ENCODE data around the gene NAT8L.

NAT8L gene

DNA sequence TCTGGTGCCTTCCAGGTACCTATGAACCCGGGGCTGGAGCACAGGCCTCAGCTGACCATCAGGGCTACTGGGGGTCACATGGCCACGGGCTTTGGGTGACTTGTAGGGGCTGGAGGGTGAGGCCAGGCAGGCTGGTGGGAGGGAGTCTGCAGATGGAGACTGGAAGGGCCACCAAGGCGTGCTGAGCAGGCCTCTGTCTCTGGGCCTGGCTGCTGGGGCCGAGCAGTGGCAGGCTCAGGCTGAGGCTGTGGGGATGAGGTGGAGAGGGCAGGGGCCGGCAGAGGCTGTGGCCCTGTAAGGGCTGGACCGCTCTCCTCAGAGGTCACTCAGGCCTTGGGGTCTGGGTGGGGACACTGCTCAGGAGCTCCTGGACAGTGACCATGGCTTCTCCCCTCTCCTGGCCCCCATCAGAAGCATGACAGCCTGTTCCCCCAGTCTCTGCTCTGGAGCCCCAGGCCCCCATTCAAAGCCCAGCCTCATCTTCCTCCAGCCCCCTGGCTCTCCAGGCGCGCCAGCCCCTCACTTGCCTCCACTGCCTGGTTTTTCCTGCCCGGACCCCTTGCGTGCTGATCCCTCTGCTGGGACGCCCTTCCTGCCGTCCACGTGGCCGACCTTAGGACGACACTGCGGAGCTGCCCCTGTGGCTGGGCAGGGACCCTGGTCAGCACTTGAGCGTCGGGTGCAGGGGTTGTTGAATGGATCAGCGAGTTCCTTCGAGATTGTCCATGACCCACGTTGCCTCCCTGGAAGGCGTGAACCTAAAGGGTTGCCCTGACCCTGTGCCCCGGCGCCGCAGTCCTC, 11.1 kb upstream of the NAT8L start:
- no peak overlapping the region for H3K4me3 ChIP-seq (ENCODE audit: low read depth, low read length)
- TF ChIP-seq, protein P1, sequence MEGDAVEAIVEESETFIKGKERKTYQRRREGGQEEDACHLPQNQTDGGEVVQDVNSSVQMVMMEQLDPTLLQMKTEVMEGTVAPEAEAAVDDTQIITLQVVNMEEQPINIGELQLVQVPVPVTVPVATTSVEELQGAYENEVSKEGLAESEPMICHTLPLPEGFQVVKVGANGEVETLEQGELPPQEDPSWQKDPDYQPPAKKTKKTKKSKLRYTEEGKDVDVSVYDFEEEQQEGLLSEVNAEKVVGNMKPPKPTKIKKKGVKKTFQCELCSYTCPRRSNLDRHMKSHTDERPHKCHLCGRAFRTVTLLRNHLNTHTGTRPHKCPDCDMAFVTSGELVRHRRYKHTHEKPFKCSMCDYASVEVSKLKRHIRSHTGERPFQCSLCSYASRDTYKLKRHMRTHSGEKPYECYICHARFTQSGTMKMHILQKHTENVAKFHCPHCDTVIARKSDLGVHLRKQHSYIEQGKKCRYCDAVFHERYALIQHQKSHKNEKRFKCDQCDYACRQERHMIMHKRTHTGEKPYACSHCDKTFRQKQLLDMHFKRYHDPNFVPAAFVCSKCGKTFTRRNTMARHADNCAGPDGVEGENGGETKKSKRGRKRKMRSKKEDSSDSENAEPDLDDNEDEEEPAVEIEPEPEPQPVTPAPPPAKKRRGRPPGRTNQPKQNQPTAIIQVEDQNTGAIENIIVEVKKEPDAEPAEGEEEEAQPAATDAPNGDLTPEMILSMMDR (IDR thresholded peaks at IDR 0.05; ENCODE audit: borderline replicate concordance, insufficient read depth, low read depth, low read length) = no peak

DNA sequence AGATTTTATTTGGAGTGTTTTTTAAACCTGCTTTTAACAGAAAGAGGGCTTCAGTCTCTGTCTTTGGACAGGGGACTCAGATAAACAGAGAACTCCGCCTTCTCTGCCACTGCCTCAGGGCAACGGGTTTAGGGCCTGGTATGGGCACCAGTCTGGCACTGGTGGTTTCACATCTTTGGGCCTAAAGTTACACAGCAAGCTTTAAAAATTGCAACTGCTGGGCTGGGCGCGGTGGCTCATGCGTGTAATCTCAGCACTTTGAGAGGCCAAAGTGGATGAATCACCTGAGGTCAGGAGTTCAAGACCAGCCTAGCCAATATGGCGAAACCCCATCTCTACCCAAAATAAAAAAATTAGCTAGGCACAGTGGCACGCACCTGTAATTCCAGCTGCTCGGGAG, 10.3 kb upstream of the NAT8L start:
- no peak overlapping the region for H3K4me3 ChIP-seq (ENCODE audit: low read depth, low read length)
- TF ChIP-seq, protein P1 (IDR thresholded peaks at IDR 0.05; ENCODE audit: borderline replicate concordance, insufficient read depth, low read depth, low read length) = no peak

DNA sequence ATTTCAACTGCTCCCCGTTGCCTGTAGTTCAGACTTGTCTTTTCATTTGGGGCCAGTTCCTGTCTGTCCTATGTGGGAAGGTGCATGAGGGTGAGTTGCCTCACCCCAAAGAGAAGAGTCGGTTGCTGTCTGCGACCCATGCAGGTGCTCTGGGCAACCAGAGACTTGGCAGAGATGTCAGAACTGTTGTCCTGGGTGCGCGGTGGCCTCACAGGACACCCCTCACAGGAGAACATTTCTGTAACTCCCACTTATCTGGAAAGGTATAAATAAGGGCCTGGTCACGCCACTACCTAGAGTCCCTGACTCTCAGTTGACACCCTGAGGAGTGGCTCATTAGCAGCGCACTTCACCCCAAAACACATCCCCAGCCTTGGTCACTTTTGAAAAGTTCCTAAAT, 9.7 kb upstream of the NAT8L start:
- TF ChIP-seq, protein P1 (IDR thresholded peaks at IDR 0.05; ENCODE audit: borderline replicate concordance, insufficient read depth, low read depth, low read length) = no peak

DNA sequence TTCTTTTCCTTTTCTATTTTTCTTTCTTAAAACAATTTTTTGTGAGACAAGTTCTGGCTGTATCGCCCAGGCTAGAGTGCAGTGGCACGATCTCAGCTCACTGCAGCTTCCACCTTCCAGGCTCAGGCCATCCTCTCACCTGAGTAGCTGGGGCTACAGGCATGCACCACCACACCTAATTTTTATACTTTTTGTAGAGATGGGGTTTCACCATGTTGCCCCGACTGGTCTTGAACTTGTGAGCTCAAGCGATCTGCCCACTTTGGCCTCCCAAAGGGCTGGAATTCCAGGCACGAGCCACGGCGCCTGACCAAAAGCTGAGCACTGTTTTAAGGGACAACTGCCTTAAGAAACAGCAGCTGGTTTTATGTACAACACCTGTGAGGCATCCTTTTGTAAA, 9.3 kb upstream of the NAT8L start:
- H3K4me3 ChIP-seq (ENCODE audit: low read depth, low read length) = no peak overlapping the region
- TF ChIP-seq, protein P1 (IDR thresholded peaks at IDR 0.05; ENCODE audit: borderline replicate concordance, insufficient read depth, low read depth, low read length) = no peak

More for the DNA sequence above, 9.7 kb upstream of the NAT8L start:
- H3K4me3 ChIP-seq (ENCODE audit: low read depth, low read length) = no peak overlapping the region

DNA sequence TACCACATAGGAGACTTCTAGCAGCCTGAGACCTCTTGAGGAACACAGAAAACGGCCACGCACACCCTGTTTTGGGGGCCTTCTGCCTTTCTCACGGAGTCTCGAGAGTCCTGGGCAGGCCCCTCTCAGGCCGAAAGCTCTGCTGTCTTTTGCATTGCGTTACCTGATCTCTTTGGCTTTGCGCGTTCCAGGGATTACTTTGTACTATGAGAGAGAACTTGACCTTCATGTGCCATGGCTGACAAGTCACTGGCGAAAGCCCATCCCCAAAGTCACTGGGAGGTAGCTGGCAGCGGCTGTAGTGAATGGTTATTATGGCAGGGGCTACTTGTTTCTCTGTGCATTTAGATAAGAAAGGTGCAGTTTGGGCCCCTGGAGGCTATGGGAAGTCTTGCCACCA, 8.0 kb upstream of the NAT8L start:
- H3K4me3 ChIP-seq (ENCODE audit: low read depth, low read length) = no peak overlapping the region
- TF ChIP-seq, protein P1 (IDR thresholded peaks at IDR 0.05; ENCODE audit: borderline replicate concordance, insufficient read depth, low read depth, low read length) = no peak

DNA sequence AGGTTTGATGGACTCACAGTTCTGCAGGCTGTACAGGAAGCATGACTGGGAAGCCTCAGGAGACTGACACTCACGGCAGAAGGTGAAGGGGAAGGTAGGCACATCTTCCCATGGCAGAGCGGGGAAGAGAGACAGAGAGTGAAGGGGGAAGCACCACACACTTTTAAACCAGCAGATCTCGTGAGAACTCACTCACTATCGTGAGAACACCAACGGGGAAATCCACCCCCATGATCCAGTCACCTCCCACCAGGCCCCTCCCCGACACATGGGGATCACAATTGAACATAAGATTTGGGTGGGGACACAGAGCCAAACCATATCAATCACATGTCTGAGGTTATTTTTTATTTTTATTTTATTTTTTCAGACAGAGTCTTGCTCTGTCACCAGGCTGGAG, 4.9 kb upstream of the NAT8L start:
- H3K4me3 ChIP-seq (ENCODE audit: low read depth, low read length) = no peak overlapping the region
- TF ChIP-seq, protein P1 (IDR thresholded peaks at IDR 0.05; ENCODE audit: borderline replicate concordance, insufficient read depth, low read depth, low read length) = no peak

DNA sequence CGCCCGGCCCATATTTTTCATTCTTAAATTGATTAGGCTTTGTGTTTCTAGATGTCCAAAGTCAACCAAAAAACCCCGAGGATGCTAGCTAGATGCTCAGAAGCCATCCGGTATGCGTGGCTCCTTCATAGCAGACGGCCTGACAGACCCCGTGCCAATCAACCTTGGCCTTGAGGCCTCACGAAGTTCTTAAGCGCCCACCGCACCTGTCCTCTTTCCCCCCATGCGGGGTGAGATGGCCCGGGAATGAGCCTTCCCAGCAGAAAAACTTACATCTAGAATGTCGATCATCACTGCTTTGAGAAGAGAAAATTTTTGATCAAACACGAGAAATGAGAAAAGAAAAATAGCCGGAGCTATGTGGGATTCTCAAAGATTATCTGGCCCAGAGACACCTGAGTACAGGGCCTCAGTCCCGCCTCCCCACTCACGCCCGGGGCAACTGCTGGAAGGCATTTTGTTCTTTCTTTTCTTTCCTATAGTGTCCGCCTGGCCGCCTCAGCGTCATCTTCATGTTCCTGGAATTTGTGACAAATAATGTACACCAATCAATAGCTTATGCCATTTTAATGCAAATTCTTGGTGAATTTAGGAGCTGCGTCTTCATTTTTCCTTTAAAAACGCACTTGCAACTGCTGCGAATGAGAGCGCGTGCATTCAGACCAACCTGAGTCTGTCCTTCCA, 1.6 kb upstream of the NAT8L start:
- TF ChIP-seq, protein P1 (IDR thresholded peaks at IDR 0.05; ENCODE audit: borderline replicate concordance, insufficient read depth, low read depth, low read length) = no peak

More for the DNA sequence above, 1.6 kb upstream of the NAT8L start:
- no peak overlapping the region for H3K4me3 ChIP-seq (ENCODE audit: low read depth, low read length)
